Spleen (tissue), 11 donors: ENCODE data around the gene BORA. TPM values are rescaled to one million over a fixed set of nuclear protein-coding genes. Genes with fewer than 3 reads are reported as not detected.
"Not testable (repeated sequence)": the region's sequence is repeated elsewhere in the genome, so short reads cannot be mapped to it uniquely, and the experiment has no call there.

ENCODE experiments used
- DNase-seq: peaks from one replicate; pipeline ENCODE4 v3.0.0-alpha.2; 2020
- H3K27ac ChIP-seq, 8 donors: fragments of 200-600 bp; sonication (generic) in 7 of 8; 1 replicate in 4 of 8; 2 replicates in 4 of 8; pipeline versions ENCODE4 v1.5.0 to v1.8.0; 2016 to 2021; ENCODE audit warnings: inconsistent platforms in 4 of 8, mild to moderate bottlenecking in 4 of 8, moderate library complexity in 1 of 8
- H3K27me3 ChIP-seq, 7 donors: fragments of 200-600 bp; sonication (generic) in 6 of 7; replicated peaks in 1 of 7; 1 replicate in 4 of 7; 2 replicates in 3 of 7; pipeline versions ENCODE4 v1.5.0 to v1.8.0; 2016 to 2021; ENCODE audit warnings: inconsistent platforms in 3 of 7, mild to moderate bottlenecking in 1 of 7
- H3K36me3 ChIP-seq, 6 donors: fragments of 200-600 bp; sonication (generic) in 5 of 6; 1 replicate in 4 of 6; 2 replicates in 2 of 6; pipeline versions ENCODE4 v1.5.0 to v1.8.0; 2016 to 2021; ENCODE audit warnings: inconsistent platforms in 2 of 6
- H3K4me1 ChIP-seq, 6 donors: fragments of 200-600 bp; sonication (generic) in 5 of 6; 1 replicate in 3 of 6; 2 replicates in 3 of 6; pipeline versions ENCODE4 v1.5.0 to v1.8.0; 2016 to 2021; ENCODE audit warnings: inconsistent platforms in 3 of 6
- H3K4me3 ChIP-seq, 8 donors: fragments of 200-600 bp; sonication (generic) in 7 of 8; 1 replicate in 4 of 8; 2 replicates in 4 of 8; pipeline versions ENCODE4 v1.5.0 to v1.8.0; 2016 to 2021; ENCODE audit warnings: inconsistent platforms in 4 of 8, mild to moderate bottlenecking in 4 of 8, moderate library complexity in 2 of 8
- H3K9me3 ChIP-seq, 8 donors: fragments of 200-600 bp; sonication (generic) in 7 of 8; 1 replicate in 4 of 8; 2 replicates in 4 of 8; pipeline versions ENCODE4 v1.5.0 to v1.8.0; 2016 to 2021; ENCODE audit warnings: inconsistent platforms in 4 of 8
- CTCF ChIP-seq, 11 experiments: fragments of 200-600 bp in 7 of 11; fragments of 450-650 bp in 4 of 11; sonication (generic) in 4 of 11; IDR thresholded peaks in 8 of 11; conservative IDR thresholded peaks in 3 of 11; 1 replicate in 7 of 11; 2 replicates in 4 of 11; pipeline versions ENCODE4 v1.4.0 to v1.8.0; 2016 to 2021; ENCODE audit warnings: antibody characterized with exemption in 11 of 11, inconsistent platforms in 4 of 11, mild to moderate bottlenecking in 1 of 11
- POLR2A ChIP-seq, 3 donors: fragments of 450-650 bp; IDR thresholded peaks; one replicate each; pipeline ENCODE4 v1.5.1; 2017; ENCODE audit warnings: antibody characterized with exemption in 3 of 3, mild to moderate bottlenecking in 1 of 3
- POLR2AphosphoS5 ChIP-seq, 3 donors: sonication (generic); formaldehyde crosslinking; IDR thresholded peaks; one replicate each; pipeline ENCODE4 v1.5.1; 2017; ENCODE audit warnings: antibody characterized with exemption in 3 of 3
- WGBS, 5 donors: extraction: QIAGEN DNeasy Blood & Tissue Kit in 3 of 5; methylation state at CpG; one replicate each; pipeline versions ENCODE4 v1.1.5 to v1.1.7; 2013 to 2018; 5-methylcytosine and 5-hydroxymethylcytosine counted together
- intact Hi-C: fragments of 100-400 bp; cut with DNase I; formaldehyde crosslinking; loops from one replicate; pipeline ENCODE4 v1.15.0; 2023; ENCODE audit warnings: low total_unique reads
- polyA plus RNA-seq, 3 donors: library from polyadenylated mRNA; stranded (reverse); fragments of 200-250 nt; gene quantifications; one replicate each; pipeline ENCODE4 v1.2.1, GENCODE V29; 2013
- total RNA-seq, 7 donors: library from RNA; depleted of rRNA in 3 of 7; stranded (reverse); fragments of >200 nt in 3 of 7; fragmentation: NEBNext Ultra II Directional in 4 of 7; extraction: Animal tissue kit (Norgen Biotek cat#: 25700) in 4 of 7; gene quantifications; one replicate each; pipeline versions ENCODE4 v1.1.0 to v1.2.1, GENCODE V29; 2016 to 2021
- donor health status: healthy with polysubstance abuse.
- donor health status: DM: no; HTN: no; CAD: no; lungs with moderate emphysema.
- donor health status: DM: no; HTN: no; CAD: no.
- donor health status: Bipolar disorder and iron deficiency.
- donor health status: healthy.
- donor health status: DM: no; HTN: no; CAD: no.
- donor health status: DM: yes; HTN: yes; CAD: no.

Gene BORA
- total and polyA plus RNA-seq, 10 donors = 4.4 to 15.1 (median 5.1) TPM

- DNase-seq = no peak
- H3K4me1 ChIP-seq = peaks cover 23 to 87% (median 65%) of the 10 kb centered on the region in 6 donors
Observed at GRCh38 chr13:72782717-72783116, 55.0 kb downstream of the BORA start.

GRCh38 chr13:72784679-72785078 lies 57.0 kb downstream of the BORA start:
- H3K9me3 ChIP-seq, H3K4me3 ChIP-seq, intact Hi-C loops, H3K27ac ChIP-seq, H3K27me3 ChIP-seq, DNase-seq: not testable (repeated sequence)
- 92 to 99% (median 96%) methylated on average over 4 of the region's 4 CpGs for WGBS, 5 donors
- Histone ChIP-seq H3K4me1 (peaks cover 22 to 80% (median 50%) of the 10 kb centered on the region in 6 donors), H3K36me3 (peaks cover 0 to 39% (median 3%) of the 10 kb centered on the region in 6 donors)

More at GRCh38 chr13:72782717-72783116, 55.0 kb downstream of the BORA start:
- 4 to 7% (median 6%) methylated on average over 7 of the region's 7 CpGs for WGBS, 5 donors
- TF ChIP-seq CTCF (IDR thresholded peaks at IDR 0.05 in 8 of 11, conservative IDR thresholded peaks at IDR 0.05 in 3 of 11) (no peak), POLR2AphosphoS5 (IDR thresholded peaks at IDR 0.05) (no peak), POLR2A (IDR thresholded peaks at IDR 0.05) (no peak)
- Histone ChIP-seq H3K27me3 (no peaks in the 10 kb centered on the region), H3K27ac (peak overlapping the region in 6 of 8 donors; percentile 87 to 94 (median 90)), H3K9me3 (no peaks in the 10 kb centered on the region), H3K4me3 (peak overlapping the region; percentile 82 to 100 (median 95)), H3K36me3 (peaks cover 0 to 56% (median 8%) of the 10 kb centered on the region in 6 donors)
- intact Hi-C loops = no loop called here

- H3K4me1 ChIP-seq = peaks cover 0 to 46% (median 20%) of the 10 kb centered on the region in 6 donors
- DNase-seq = no peak
- intact Hi-C loops = no loop called here
- H3K9me3 ChIP-seq = no peaks in the 10 kb centered on the region
- TF ChIP-seq POLR2AphosphoS5 (IDR thresholded peaks at IDR 0.05) (no peak), POLR2A (IDR thresholded peaks at IDR 0.05) (no peak), CTCF (IDR thresholded peaks at IDR 0.05 in 8 of 11, conservative IDR thresholded peaks at IDR 0.05 in 3 of 11) (no peak)
- H3K4me3 ChIP-seq = no peak overlapping the region
- H3K27ac ChIP-seq = no peak overlapping the region
- H3K36me3 ChIP-seq = peaks cover 0 to 73% (median 21%) of the 10 kb centered on the region in 6 donors
- no peaks in the 10 kb centered on the region for H3K27me3 ChIP-seq
- WGBS, 5 donors = 42 to 60% (median 53%) methylated on average over 1 of the region's 1 CpG
Observed at GRCh38 chr13:72788831-72789230, 61.1 kb downstream of the BORA start.

GRCh38 chr13:72792640-72793039 lies 64.9 kb downstream of the BORA start:
- Histone ChIP-seq H3K9me3 (no peaks in the 10 kb centered on the region), H3K27me3 (no peaks in the 10 kb centered on the region), H3K36me3 (peaks cover 0 to 74% (median 42%) of the 10 kb centered on the region in 6 donors), H3K27ac (no peak overlapping the region), H3K4me1 (peaks cover 0 to 13% (median 0%) of the 10 kb centered on the region in 6 donors), H3K4me3 (no peak overlapping the region)
- intact Hi-C loops = no loop called here
- TF ChIP-seq POLR2AphosphoS5 (IDR thresholded peaks at IDR 0.05) (no peak), CTCF (IDR thresholded peaks at IDR 0.05 in 8 of 11, conservative IDR thresholded peaks at IDR 0.05 in 3 of 11) (no peak), POLR2A (IDR thresholded peaks at IDR 0.05) (no peak)
- WGBS, 5 donors = 93 to 99% (median 97%) methylated on average over 2 of the region's 2 CpGs
- no peak for DNase-seq

- H3K27me3 ChIP-seq = no peaks in the 10 kb centered on the region
- H3K4me3 ChIP-seq = no peak overlapping the region
- DNase-seq = no peak
- WGBS, 5 donors = 61 to 77% (median 66%) methylated on average over 3 of the region's 3 CpGs
- intact Hi-C loops = no loop called here
- TF ChIP-seq POLR2AphosphoS5 (IDR thresholded peaks at IDR 0.05) = no peak
- no peak for TF ChIP-seq POLR2A (IDR thresholded peaks at IDR 0.05)
- no peak for TF ChIP-seq CTCF (IDR thresholded peaks at IDR 0.05 in 8 of 11, conservative IDR thresholded peaks at IDR 0.05 in 3 of 11)
- no peak overlapping the region for H3K27ac ChIP-seq
- peaks cover 0 to 83% (median 31%) of the 10 kb centered on the region in 6 donors for H3K36me3 ChIP-seq
- no peaks in the 10 kb centered on the region for H3K9me3 ChIP-seq
- no peaks in the 10 kb centered on the region for H3K4me1 ChIP-seq
Observed at GRCh38 chr13:72798817-72799216, 71.1 kb downstream of the BORA start.
